Progenitor cell of endocrine pancreas (in vitro differentiated cells): ENCODE results near the gene LRRC56. TPM values are rescaled to one million over a fixed set of nuclear protein-coding genes. Genes with fewer than 3 reads are reported as not detected.
A peak's percentile ranks its signal among the peaks of the same experiment; 100 is the strongest.

Experiments used
- DNase-seq: peaks from one replicate; pipeline ENCODE4 v3.0.0; 2021; ENCODE audit warnings: low spot score; ENCODE audit not compliant: unreplicated experiment
- H3K27ac Mint-ChIP-seq: 2 replicates; pipeline ENCODE4 v1.8.0; 2021; ENCODE audit warnings: mild to moderate bottlenecking, moderate library complexity, mixed read lengths
- H3K27me3 Mint-ChIP-seq: 2 replicates; pipeline ENCODE4 v1.8.0; 2021; ENCODE audit warnings: mixed read lengths
- H3K36me3 Mint-ChIP-seq: 2 replicates; pipeline ENCODE4 v1.8.0; 2022; ENCODE audit warnings: mixed read lengths; ENCODE audit not compliant: insufficient read depth
- H3K4me1 Mint-ChIP-seq: 2 replicates; pipeline ENCODE4 v1.8.0; 2021; ENCODE audit warnings: low read depth, mixed read lengths
- H3K4me3 Mint-ChIP-seq: 2 replicates; pipeline ENCODE4 v1.8.0; 2021; ENCODE audit warnings: low read depth, mild to moderate bottlenecking, moderate library complexity, mixed read lengths
- H3K9me3 Mint-ChIP-seq: 2 replicates; pipeline ENCODE4 v1.8.0; 2021; ENCODE audit warnings: low read depth, mixed read lengths
- CTCF ChIP-seq: fragments of 200-600 bp; sonication (generic); IDR thresholded peaks from one replicate; pipeline ENCODE4 v1.5.0; 2021; ENCODE audit warnings: antibody characterized with exemption, mild to moderate bottlenecking; ENCODE audit not compliant: unreplicated experiment
- total RNA-seq: library from RNA; stranded (reverse); gene quantifications from 2 replicates; pipeline ENCODE4 v1.2.1, GENCODE V29; 2021

Gene LRRC56
- total RNA-seq, 1 donor from 2014 or later, result 5.4 TPM

DNA sequence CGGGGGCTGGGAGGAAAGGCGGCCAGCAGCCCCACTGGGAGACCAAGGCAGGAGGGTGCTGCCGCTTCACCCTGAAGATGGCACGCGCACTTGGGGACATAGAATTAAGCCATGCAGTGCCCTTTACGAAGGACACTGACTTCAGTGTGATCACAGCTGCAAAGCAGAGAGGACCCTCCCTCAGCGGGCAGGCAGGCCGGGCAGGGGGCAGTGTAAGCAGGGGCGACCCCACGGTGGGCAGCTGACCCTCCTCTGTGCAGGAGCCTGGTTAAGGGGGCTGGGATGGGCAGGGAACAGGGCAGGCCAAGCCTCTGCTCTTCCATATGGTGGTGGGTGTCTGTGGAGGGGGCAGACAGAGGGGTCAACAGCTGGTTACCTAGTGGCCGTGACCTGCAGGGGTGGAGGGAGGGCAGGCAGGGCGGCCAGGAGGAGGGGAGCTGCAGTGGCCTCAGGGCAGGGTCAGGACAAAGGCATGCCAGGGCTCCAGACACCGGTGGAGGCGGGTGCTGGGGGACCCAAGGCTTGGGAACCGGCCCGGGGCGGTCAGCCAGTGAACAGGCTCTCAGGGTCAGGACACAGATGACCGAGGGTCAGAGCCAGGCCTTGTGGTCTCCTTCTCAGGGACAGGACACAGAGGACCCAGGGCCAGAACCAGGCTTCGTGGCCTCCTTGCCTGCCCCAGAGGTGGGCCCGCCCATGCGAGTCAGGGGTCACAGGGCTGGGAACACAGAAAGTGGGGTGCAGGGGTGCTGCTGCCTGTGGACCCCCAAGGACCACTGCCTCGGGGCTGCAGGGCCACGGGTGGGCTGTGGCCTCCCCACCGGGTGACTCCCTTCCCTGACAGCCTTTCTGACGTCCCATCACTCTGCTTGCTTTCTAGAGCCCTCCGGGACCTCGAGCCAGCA, 16.0 kb downstream of the LRRC56 start:
- Mint-ChIP-seq H3K36me3 (no peaks in the 10 kb centered on the region), H3K4me3 (no peak overlapping the region), H3K9me3 (no peaks in the 10 kb centered on the region), H3K27me3 (peaks cover 14% of the 10 kb centered on the region), H3K27ac (no peak overlapping the region), H3K4me1 (no peaks in the 10 kb centered on the region)
- no peak for DNase-seq
- no peak for TF ChIP-seq CTCF

- Mint-ChIP-seq H3K4me3 (no peak overlapping the region), H3K4me1 (no peaks in the 10 kb centered on the region), H3K27ac (no peak overlapping the region), H3K36me3 (no peaks in the 10 kb centered on the region), H3K9me3 (no peaks in the 10 kb centered on the region), H3K27me3 (peaks cover 14% of the 10 kb centered on the region)
- no peak for DNase-seq
- TF ChIP-seq CTCF, result no peak
These were observed 16.6 kb downstream of the LRRC56 start for GRCh38 chr11:553988-554340.

DNA sequence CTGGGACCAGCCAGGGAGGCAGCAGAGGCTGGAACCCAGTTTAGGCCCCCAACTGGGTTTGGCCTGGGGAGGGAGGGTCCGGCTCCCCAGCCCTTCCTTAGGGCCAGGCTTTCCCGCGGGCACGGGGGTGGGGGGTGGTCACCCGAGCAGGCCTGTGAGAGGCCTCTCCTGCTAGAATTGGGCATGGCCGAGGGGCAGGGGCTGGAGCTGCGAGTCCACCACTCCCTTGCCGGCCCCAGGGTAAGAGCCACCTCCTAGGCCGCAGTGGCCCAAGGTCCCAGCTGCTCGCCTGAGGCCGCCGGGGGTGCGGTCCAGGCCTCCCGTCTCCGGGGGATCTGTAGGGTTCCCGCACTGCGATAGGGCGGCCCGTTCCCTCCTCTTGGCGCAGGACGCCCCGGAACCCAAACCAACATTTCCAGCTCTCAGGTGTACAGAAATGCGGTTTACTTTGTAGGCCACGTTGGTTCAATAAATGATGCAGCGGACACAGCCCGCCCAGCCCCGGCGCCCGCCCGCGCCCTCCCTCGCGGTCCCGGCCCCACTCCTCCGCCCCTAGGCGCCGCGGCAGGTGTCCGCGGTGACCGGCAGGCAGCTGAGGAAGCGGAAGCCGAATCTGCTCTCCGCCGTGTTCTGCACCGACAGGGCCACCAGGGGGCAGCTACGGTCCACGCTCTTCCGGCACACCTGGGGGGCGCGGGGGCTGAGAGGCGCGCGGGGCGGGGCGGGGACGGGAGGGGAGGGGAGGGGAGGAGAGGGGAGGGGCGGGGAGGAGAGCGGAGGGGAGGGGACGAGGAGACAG, 17.3 kb downstream of the LRRC56 start:
- H3K4me1 Mint-ChIP-seq, result peaks cover 2% of the 10 kb centered on the region
- no peak overlapping the region for H3K27ac Mint-ChIP-seq
- H3K9me3 Mint-ChIP-seq, result no peaks in the 10 kb centered on the region
- DNase-seq, result peak; percentile 70
- TF ChIP-seq CTCF, result peak; percentile 61
- H3K36me3 Mint-ChIP-seq, result no peaks in the 10 kb centered on the region
- H3K27me3 Mint-ChIP-seq, result peaks cover 14% of the 10 kb centered on the region
- H3K4me3 Mint-ChIP-seq, result no peak overlapping the region

- Mint-ChIP-seq H3K27me3 (peaks cover 14% of the 10 kb centered on the region), H3K4me1 (peaks cover 6% of the 10 kb centered on the region), H3K36me3 (no peaks in the 10 kb centered on the region), H3K4me3 (peak overlapping the region; percentile 33), H3K27ac (no peak overlapping the region), H3K9me3 (no peaks in the 10 kb centered on the region)
- no peak for DNase-seq
- TF ChIP-seq CTCF, result no peak
These were observed 18.0 kb downstream of the LRRC56 start for GRCh38 chr11:555227-555779.
